Hepatocyte (in vitro differentiated cells): ENCODE results near the gene GPR61. TPM values are rescaled to one million over a fixed set of nuclear protein-coding genes. Genes with fewer than 3 reads are reported as not detected.

Experiments used
- DNase-seq: peaks from one replicate; pipeline ENCODE4 v3.0.0-alpha.2; 2016; ENCODE audit warnings: low spot score
- H2AFZ ChIP-seq: fragments of 200-600 bp; sonication (generic); 2 replicates; pipeline ENCODE4 v1.6.0; 2016; ENCODE audit warnings: antibody characterized with exemption, mild to moderate bottlenecking
- H3K27ac ChIP-seq: fragments of 200-600 bp; sonication (generic); 2 replicates; pipeline ENCODE4 v1.5.1; 2016; ENCODE audit warnings: mild to moderate bottlenecking
- H3K27me3 ChIP-seq: fragments of 200-600 bp; sonication (generic); 2 replicates; pipeline ENCODE4 v1.6.1; 2016
- H3K36me3 ChIP-seq: fragments of 200-600 bp; sonication (generic); replicated peaks from 2 replicates; pipeline ENCODE4 v1.5.1; 2016; ENCODE audit warnings: low read depth; ENCODE audit not compliant: insufficient read depth
- H3K4me1 ChIP-seq: fragments of 200-600 bp; sonication (generic); 2 replicates; pipeline ENCODE4 v1.5.1; 2016; ENCODE audit warnings: mild to moderate bottlenecking, moderate library complexity; ENCODE audit not compliant: insufficient read depth
- H3K4me2 ChIP-seq: fragments of 200-600 bp; sonication (generic); 2 replicates; pipeline ENCODE4 v1.6.0; 2016
- H3K4me3 ChIP-seq: fragments of 200-600 bp; sonication (generic); 2 replicates; pipeline ENCODE4 v1.5.1; 2016; ENCODE audit warnings: mild to moderate bottlenecking
- H3K79me2 ChIP-seq: fragments of 200-600 bp; sonication (generic); 2 replicates; pipeline ENCODE4 v1.6.0; 2017; ENCODE audit warnings: mild to moderate bottlenecking
- H3K9me2 ChIP-seq: fragments of 200-600 bp; sonication (generic); replicated peaks from 2 replicates; pipeline ENCODE4 v1.6.0; 2017; ENCODE audit warnings: mild to moderate bottlenecking; ENCODE audit not compliant: insufficient read depth
- H3K9me3 ChIP-seq: fragments of 200-600 bp; sonication (generic); 2 replicates; pipeline ENCODE4 v1.5.1; 2016; ENCODE audit warnings: low read depth, mild to moderate bottlenecking
- H4K20me1 ChIP-seq: fragments of 200-600 bp; sonication (generic); 2 replicates; pipeline ENCODE4 v1.6.0; 2016; ENCODE audit warnings: mild to moderate bottlenecking; ENCODE audit not compliant: insufficient read depth, poor library complexity, severe bottlenecking
- EZH2 ChIP-seq: fragments of 200-600 bp; sonication (generic); IDR thresholded peaks from 2 replicates; pipeline ENCODE4 v1.6.1; 2016; ENCODE audit warnings: antibody characterized with exemption, mild to moderate bottlenecking, borderline replicate concordance
- EZH2phosphoT487 ChIP-seq: fragments of 200-600 bp; sonication (generic); IDR thresholded peaks from one replicate; pipeline ENCODE4 v1.6.1; 2018; ENCODE audit warnings: antibody characterized with exemption, mild to moderate bottlenecking, low read depth, moderate library complexity; ENCODE audit not compliant: unreplicated experiment, severe bottlenecking
- WGBS: methylation state at CpG from one replicate; pipeline ENCODE4 v1.1.6; 2016; ENCODE audit warnings: low lambda C conversion rate; ENCODE audit errors: missing lambda C conversion rate; 5-methylcytosine and 5-hydroxymethylcytosine counted together
- polyA plus RNA-seq: library from polyadenylated mRNA; unstranded; fragments of >200 nt; fragmentation: Nextera tagmentation; extraction: Ambion mirVana; gene quantifications from 2 replicates; pipeline ENCODE4 v1.2.1, GENCODE V29; 2016
- total RNA-seq: library from RNA; depleted of rRNA; stranded (reverse); fragments of >200 nt; gene quantifications from 2 replicates; pipeline ENCODE4 v1.2.3, GENCODE V29; 2014
- TF ChIP-seq, protein P1 (sequence below): fragments of 200-600 bp; sonication (generic); IDR thresholded peaks from 2 replicates; pipeline ENCODE4 v1.5.1; 2016; ENCODE audit warnings: antibody characterized with exemption, mild to moderate bottlenecking; ENCODE audit not compliant: poor library complexity

The GPR61 gene
- total and polyA plus RNA-seq, 2 experiments from 2014 or later, result 0.50 to 1.1 TPM

DNA sequence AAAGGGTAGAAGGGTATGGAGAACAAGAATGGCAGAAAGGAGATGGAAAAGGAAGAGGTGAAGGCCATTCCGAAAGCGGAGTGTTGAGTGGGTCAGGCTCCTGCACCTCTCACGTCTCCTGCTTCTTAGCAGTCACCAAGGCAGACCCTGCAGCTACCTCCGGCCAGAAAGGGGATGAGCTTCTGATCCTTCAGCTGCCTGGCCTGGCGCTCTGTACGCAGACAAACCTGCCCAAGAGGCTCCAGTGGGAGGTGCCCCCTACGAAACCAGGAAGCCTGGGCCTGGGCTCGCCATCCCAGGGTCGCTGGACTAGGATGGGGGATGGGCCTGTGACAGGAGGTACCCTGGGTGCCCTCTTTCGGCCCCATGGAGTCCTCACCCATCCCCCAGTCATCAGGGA lies 3.0 kb downstream of the GPR61 start:
- TF ChIP-seq, protein P1, sequence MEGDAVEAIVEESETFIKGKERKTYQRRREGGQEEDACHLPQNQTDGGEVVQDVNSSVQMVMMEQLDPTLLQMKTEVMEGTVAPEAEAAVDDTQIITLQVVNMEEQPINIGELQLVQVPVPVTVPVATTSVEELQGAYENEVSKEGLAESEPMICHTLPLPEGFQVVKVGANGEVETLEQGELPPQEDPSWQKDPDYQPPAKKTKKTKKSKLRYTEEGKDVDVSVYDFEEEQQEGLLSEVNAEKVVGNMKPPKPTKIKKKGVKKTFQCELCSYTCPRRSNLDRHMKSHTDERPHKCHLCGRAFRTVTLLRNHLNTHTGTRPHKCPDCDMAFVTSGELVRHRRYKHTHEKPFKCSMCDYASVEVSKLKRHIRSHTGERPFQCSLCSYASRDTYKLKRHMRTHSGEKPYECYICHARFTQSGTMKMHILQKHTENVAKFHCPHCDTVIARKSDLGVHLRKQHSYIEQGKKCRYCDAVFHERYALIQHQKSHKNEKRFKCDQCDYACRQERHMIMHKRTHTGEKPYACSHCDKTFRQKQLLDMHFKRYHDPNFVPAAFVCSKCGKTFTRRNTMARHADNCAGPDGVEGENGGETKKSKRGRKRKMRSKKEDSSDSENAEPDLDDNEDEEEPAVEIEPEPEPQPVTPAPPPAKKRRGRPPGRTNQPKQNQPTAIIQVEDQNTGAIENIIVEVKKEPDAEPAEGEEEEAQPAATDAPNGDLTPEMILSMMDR, result no peak
- TF ChIP-seq EZH2phosphoT487, result no peak
- no peak for TF ChIP-seq EZH2
- H3K9me2 ChIP-seq, result no peaks in the 10 kb centered on the region
- H3K4me3 ChIP-seq, result no peak overlapping the region
- no peaks in the 10 kb centered on the region for H3K27me3 ChIP-seq
- no peaks in the 10 kb centered on the region for H4K20me1 ChIP-seq
- H3K4me2 ChIP-seq, result no peak overlapping the region
- peaks cover 10% of the 10 kb centered on the region for H3K79me2 ChIP-seq
- H3K9me3 ChIP-seq, result no peaks in the 10 kb centered on the region
- no peaks in the 10 kb centered on the region for H3K36me3 ChIP-seq
- DNase-seq, result no peak
- WGBS, result 90% methylated on average over 10 of the region's 10 CpGs
- no peak overlapping the region for H3K27ac ChIP-seq
- no peak overlapping the region for H2AFZ ChIP-seq
- H3K4me1 ChIP-seq, result peaks cover 12% of the 10 kb centered on the region

DNA sequence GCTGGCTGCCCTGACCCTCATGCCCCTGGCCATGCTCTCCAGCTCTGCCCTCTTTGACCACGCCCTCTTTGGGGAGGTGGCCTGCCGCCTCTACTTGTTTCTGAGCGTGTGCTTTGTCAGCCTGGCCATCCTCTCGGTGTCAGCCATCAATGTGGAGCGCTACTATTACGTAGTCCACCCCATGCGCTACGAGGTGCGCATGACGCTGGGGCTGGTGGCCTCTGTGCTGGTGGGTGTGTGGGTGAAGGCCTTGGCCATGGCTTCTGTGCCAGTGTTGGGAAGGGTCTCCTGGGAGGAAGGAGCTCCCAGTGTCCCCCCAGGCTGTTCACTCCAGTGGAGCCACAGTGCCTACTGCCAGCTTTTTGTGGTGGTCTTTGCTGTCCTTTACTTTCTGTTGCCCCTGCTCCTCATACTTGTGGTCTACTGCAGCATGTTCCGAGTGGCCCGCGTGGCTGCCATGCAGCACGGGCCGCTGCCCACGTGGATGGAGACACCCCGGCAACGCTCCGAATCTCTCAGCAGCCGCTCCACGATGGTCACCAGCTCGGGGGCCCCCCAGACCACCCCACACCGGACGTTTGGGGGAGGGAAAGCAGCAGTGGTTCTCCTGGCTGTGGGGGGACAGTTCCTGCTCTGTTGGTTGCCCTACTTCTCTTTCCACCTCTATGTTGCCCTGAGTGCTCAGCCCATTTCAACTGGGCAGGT lies 3.8 kb downstream of the GPR61 start:
- no peaks in the 10 kb centered on the region for H4K20me1 ChIP-seq
- no peak overlapping the region for H3K4me3 ChIP-seq
- H3K4me1 ChIP-seq, result peaks cover 12% of the 10 kb centered on the region
- H3K9me2 ChIP-seq, result no peaks in the 10 kb centered on the region
- no peak overlapping the region for H2AFZ ChIP-seq
- no peak overlapping the region for H3K4me2 ChIP-seq
- H3K36me3 ChIP-seq, result no peaks in the 10 kb centered on the region
- no peak overlapping the region for H3K27ac ChIP-seq
- peaks cover 14% of the 10 kb centered on the region for H3K79me2 ChIP-seq
- TF ChIP-seq EZH2, result no peak
- TF ChIP-seq, protein P1, result no peak
- 88% methylated on average over 24 of the region's 24 CpGs for WGBS
- H3K27me3 ChIP-seq, result no peaks in the 10 kb centered on the region
- no peak for DNase-seq
- no peaks in the 10 kb centered on the region for H3K9me3 ChIP-seq

DNA sequence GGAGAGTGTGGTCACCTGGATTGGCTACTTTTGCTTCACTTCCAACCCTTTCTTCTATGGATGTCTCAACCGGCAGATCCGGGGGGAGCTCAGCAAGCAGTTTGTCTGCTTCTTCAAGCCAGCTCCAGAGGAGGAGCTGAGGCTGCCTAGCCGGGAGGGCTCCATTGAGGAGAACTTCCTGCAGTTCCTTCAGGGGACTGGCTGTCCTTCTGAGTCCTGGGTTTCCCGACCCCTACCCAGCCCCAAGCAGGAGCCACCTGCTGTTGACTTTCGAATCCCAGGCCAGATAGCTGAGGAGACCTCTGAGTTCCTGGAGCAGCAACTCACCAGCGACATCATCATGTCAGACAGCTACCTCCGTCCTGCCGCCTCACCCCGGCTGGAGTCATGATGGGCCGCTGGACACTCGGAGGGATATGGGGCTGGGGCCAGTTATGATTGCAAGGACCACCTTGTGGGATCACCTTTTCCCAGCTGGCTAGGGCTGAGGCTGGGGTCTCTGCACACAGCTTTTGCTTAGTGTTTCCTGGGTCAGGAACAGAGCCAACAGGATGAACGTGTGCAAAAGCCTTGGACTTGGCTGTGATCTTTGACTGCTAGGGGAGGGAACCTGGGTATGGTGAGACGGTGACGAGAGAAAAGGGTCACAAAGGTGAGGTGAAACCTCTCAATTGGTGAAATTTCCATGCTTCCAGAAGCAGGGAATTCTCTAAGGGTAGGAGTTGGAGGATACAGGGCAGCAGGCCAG lies 4.5 kb downstream of the GPR61 start:
- no peak overlapping the region for H3K27ac ChIP-seq
- DNase-seq, result no peak
- no peak overlapping the region for H2AFZ ChIP-seq
- TF ChIP-seq EZH2phosphoT487 (no peak), EZH2 (no peak)
- TF ChIP-seq, protein P1, result no peak
- no peak overlapping the region for H3K4me2 ChIP-seq
- H3K27me3 ChIP-seq, result no peaks in the 10 kb centered on the region
- WGBS, result 79% methylated on average over 14 of the region's 14 CpGs
- no peaks in the 10 kb centered on the region for H3K9me2 ChIP-seq
- H3K4me1 ChIP-seq, result peaks cover 12% of the 10 kb centered on the region
- H3K9me3 ChIP-seq, result no peaks in the 10 kb centered on the region
- H4K20me1 ChIP-seq, result peaks cover 1% of the 10 kb centered on the region
- no peaks in the 10 kb centered on the region for H3K36me3 ChIP-seq
- peaks cover 21% of the 10 kb centered on the region for H3K79me2 ChIP-seq
- H3K4me3 ChIP-seq, result no peak overlapping the region
